IMR-90 (cell line): Measurements from ENCODE around the gene THEM5. TPM values are rescaled to one million over a fixed set of nuclear protein-coding genes. Genes with fewer than 3 reads are reported as not detected.

ENCODE experiments used
- ATAC-seq: fragments of 200-7000 bp; cut with Tn5 transposase; 2 replicates; pipeline ENCODE4 v1.9.1; 2020; ENCODE audit warnings: low read depth, mild to moderate bottlenecking, moderate library complexity
- BruUV-seq: library from RNA; stranded (reverse); fragments of 400-500 nt; replicated peaks from 2 replicates; lab custom pipeline; 2021; lab: Mats Ljungman, UMichigan
- CTCF ChIA-PET: fragments of 300-600 bp; formaldehyde crosslinking; extraction: SDS; loops from one replicate; lab custom pipeline; 2021; ENCODE audit warnings: antibody characterized with exemption; lab: Yijun Ruan, JAX
- POLR2A ChIA-PET: fragments of 300-600 bp; sonication (Branson Sonifier 250); formaldehyde crosslinking; loops from one replicate; lab custom pipeline; 2022; ENCODE audit warnings: antibody characterized with exemption; ENCODE audit not compliant: unreplicated experiment; lab: Charles Lee
- DNase-seq: peaks from one replicate; pipeline ENCODE4 v3.0.0; 2013
- H2AFZ ChIP-seq: replicated peaks from 2 replicates; pipeline ENCODE3; 2013; ENCODE audit warnings: low read length, mild to moderate bottlenecking; ENCODE audit not compliant: poor library complexity
- H2AK5ac ChIP-seq: 2 replicates; pipeline ENCODE4 v1.6.1; 2013; ENCODE audit warnings: low read depth, low read length, inconsistent platforms
- H2AK9ac ChIP-seq: replicated peaks from 2 replicates; pipeline ENCODE3; 2013; ENCODE audit warnings: mild to moderate bottlenecking, low read depth, low read length, moderate library complexity; ENCODE audit not compliant: poor library complexity
- H2BK120ac ChIP-seq: 2 replicates; pipeline ENCODE4 v1.6.1; 2013; ENCODE audit warnings: low read depth, low read length, inconsistent platforms
- H2BK15ac ChIP-seq: 3 replicates; pipeline ENCODE4 v1.6.1; 2013; ENCODE audit warnings: low read depth, low read length, inconsistent platforms
- H2BK20ac ChIP-seq: 2 replicates; pipeline ENCODE4 v1.6.1; 2013; ENCODE audit warnings: low read depth, mild to moderate bottlenecking, inconsistent platforms, low read length, moderate library complexity
- H2BK5ac ChIP-seq: 2 replicates; pipeline ENCODE4 v1.6.1; 2013; ENCODE audit warnings: mild to moderate bottlenecking, low read depth, low read length, inconsistent platforms; ENCODE audit not compliant: poor library complexity, severe bottlenecking
- H3K14ac ChIP-seq: replicated peaks from 2 replicates; pipeline ENCODE4 v1.6.1; 2013; ENCODE audit warnings: low read depth, low read length, inconsistent platforms
- H3K18ac ChIP-seq: 2 replicates; pipeline ENCODE4 v1.6.1; 2013; ENCODE audit warnings: low read depth, low read length, control low read depth
- H3K23ac ChIP-seq: 2 replicates; pipeline ENCODE4 v1.6.1; 2013; ENCODE audit warnings: low read depth, low read length, inconsistent platforms
- H3K27ac ChIP-seq: 2 replicates; pipeline ENCODE4 v1.5.1; 2013; ENCODE audit warnings: mild to moderate bottlenecking, control low read depth, low read length; ENCODE audit not compliant: insufficient read depth
- H3K27me3 ChIP-seq: 2 replicates; pipeline ENCODE4 v1.6.1; 2013; ENCODE audit warnings: low read length; ENCODE audit not compliant: control insufficient read depth, insufficient read depth
- H3K36me3 ChIP-seq: 2 replicates; pipeline ENCODE4 v1.6.1; 2013; ENCODE audit warnings: low read length, mixed read lengths; ENCODE audit not compliant: control insufficient read depth, insufficient read depth
- H3K4ac ChIP-seq: 2 replicates; pipeline ENCODE4 v1.6.1; 2013; ENCODE audit warnings: low read depth, low read length, inconsistent platforms
- H3K4me1 ChIP-seq: 2 replicates; pipeline ENCODE4 v1.6.1; 2013; ENCODE audit warnings: low read length, mixed read lengths; ENCODE audit not compliant: control insufficient read depth, insufficient read depth
- H3K4me2 ChIP-seq: 2 replicates; pipeline ENCODE4 v1.6.1; 2013; ENCODE audit warnings: low read depth, mild to moderate bottlenecking, control low read depth, low read length, moderate library complexity
- H3K4me3 ChIP-seq: 2 replicates; pipeline ENCODE4 v1.5.1; 2013; ENCODE audit warnings: low read depth, mild to moderate bottlenecking, control low read depth, low read length, moderate library complexity; ENCODE audit not compliant: insufficient read depth
- H3K56ac ChIP-seq: 2 replicates; pipeline ENCODE4 v1.6.1; 2013; ENCODE audit warnings: low read length, inconsistent platforms; ENCODE audit not compliant: insufficient read depth; ENCODE audit errors: extremely low read depth
- H3K79me1 ChIP-seq, 2 experiments: 2 replicates each; pipeline ENCODE4 v1.6.1; 2013; ENCODE audit warnings: low read length in 2 of 2, inconsistent platforms in 1 of 2, low read depth in 1 of 2
- H3K9ac ChIP-seq: 2 replicates; pipeline ENCODE4 v1.6.1; 2013; ENCODE audit warnings: low read depth, low read length, control low read depth
- H3K9me1 ChIP-seq: 2 replicates; pipeline ENCODE4 v1.6.1; 2013; ENCODE audit warnings: low read length, inconsistent platforms; ENCODE audit not compliant: insufficient read depth
- H3K9me3 ChIP-seq: 2 replicates; pipeline ENCODE4 v1.6.1; 2013; ENCODE audit warnings: low read length; ENCODE audit not compliant: control insufficient read depth, insufficient read depth
- H4K20me1 ChIP-seq: 2 replicates; pipeline ENCODE4 v1.6.1; 2013; ENCODE audit warnings: low read length, inconsistent platforms; ENCODE audit not compliant: insufficient read depth
- H4K5ac ChIP-seq: 2 replicates; pipeline ENCODE4 v1.6.1; 2013; ENCODE audit warnings: mild to moderate bottlenecking, low read depth, low read length, control low read depth
- H4K8ac ChIP-seq, 2 experiments: 2 replicates each; pipeline ENCODE4 v1.6.1; 2013; ENCODE audit warnings: low read depth in 2 of 2, low read length in 2 of 2, control low read depth in 1 of 2, inconsistent platforms in 1 of 2
- H4K91ac ChIP-seq: 2 replicates; pipeline ENCODE4 v1.6.1; 2013; ENCODE audit warnings: low read depth, low read length, inconsistent platforms; ENCODE audit not compliant: insufficient read depth
- CEBPB ChIP-seq: IDR thresholded peaks from 2 replicates; pipeline ENCODE4 v1.6.1; 2012; ENCODE audit warnings: low read depth, low read length, improper control_type of control experiment
- CHD1 ChIP-seq: IDR thresholded peaks from 2 replicates; pipeline ENCODE4 v1.6.1; 2012; ENCODE audit warnings: low read depth, low read length, improper control_type of control experiment
- FOS ChIP-seq: fragments of 150-350 bp; IDR thresholded peaks from 2 replicates; pipeline ENCODE4 v1.6.1; 2016; ENCODE audit warnings: low read depth, low read length
- MAZ ChIP-seq: IDR thresholded peaks from 2 replicates; pipeline ENCODE4 v1.6.1; 2012; ENCODE audit warnings: low read depth, mild to moderate bottlenecking, low read length, improper control_type of control experiment, moderate library complexity, borderline replicate concordance
- NFE2L2 ChIP-seq: fragments of 150-350 bp; IDR thresholded peaks from 2 replicates; pipeline ENCODE4 v1.6.1; 2016; ENCODE audit warnings: low read depth, mild to moderate bottlenecking, low read length
- POLR2A ChIP-seq: IDR thresholded peaks from 2 replicates; pipeline ENCODE4 v1.6.1; 2012; ENCODE audit warnings: mild to moderate bottlenecking, low read depth, low read length
- RAD21 ChIP-seq: IDR thresholded peaks from 2 replicates; pipeline ENCODE4 v1.6.1; 2012; ENCODE audit warnings: low read length, improper control_type of control experiment
- RCOR1 ChIP-seq: IDR thresholded peaks from 2 replicates; pipeline ENCODE4 v1.6.1; 2012; ENCODE audit warnings: mild to moderate bottlenecking, low read length, improper control_type of control experiment; ENCODE audit not compliant: insufficient replicate concordance
- RFX5 ChIP-seq: IDR thresholded peaks from 2 replicates; pipeline ENCODE4 v1.8.0; 2012; ENCODE audit warnings: low read depth, mild to moderate bottlenecking, low read length, moderate library complexity
- SMC3 ChIP-seq: fragments of 150-350 bp; IDR thresholded peaks from 2 replicates; pipeline ENCODE4 v1.6.1; 2016; ENCODE audit warnings: low read depth, mild to moderate bottlenecking, antibody characterized with exemption, low read length, moderate library complexity
- WGBS, 2 experiments: methylation state at CpG; one replicate each; pipeline versions ENCODE4 v1.1.5 to v1.1.7; 2013; ENCODE audit warnings: missing lambda C conversion rate in 2 of 2; ENCODE audit not compliant: insufficient read length in 1 of 2; ENCODE audit errors: extremely low coverage in 2 of 2; 5-methylcytosine and 5-hydroxymethylcytosine counted together
- dilution Hi-C: fragments of 300-500 bp; cut with HindIII; formaldehyde crosslinking; loops from one replicate; pipeline ENCODE4 v1.14.3; 2018; ENCODE audit warnings: low sequenced_read_pairs; ENCODE audit not compliant: unreplicated experiment
- in situ Hi-C: fragments of 300-500 bp; cut with MboI; formaldehyde crosslinking; loops from 3 replicates; pipeline ENCODE4 v1.14.3; 2019; ENCODE audit warnings: low sequenced_read_pairs, inconsistent platforms, mixed read lengths
- intact Hi-C: fragments of 100-400 bp; cut with micrococcal nuclease; formaldehyde crosslinking; loops from 2 replicates; pipeline ENCODE4 v1.10.0; 2022
- polyA plus RNA-seq, 3 experiments: library from polyadenylated mRNA; depleted of rRNA; stranded (reverse); fragments of >200 nt; gene quantifications; 2 replicates each; pipeline ENCODE4 v1.2.3, GENCODE V29; 2012; ENCODE audit warnings: low replicate concordance in 1 of 3
- total RNA-seq: library from RNA; depleted of rRNA; stranded (reverse); fragments of >200 nt; gene quantifications from 2 replicates; pipeline ENCODE4 v1.2.3, GENCODE V29; 2012
- TF ChIP-seq, protein P1 (sequence below): fragments of 150-350 bp; IDR thresholded peaks from 2 replicates; pipeline ENCODE4 v1.6.1; 2017; ENCODE audit warnings: mild to moderate bottlenecking, antibody characterized with exemption, low read length, low read depth
- TF ChIP-seq, protein P2 (sequence below): conservative IDR thresholded peaks from 2 replicates; pipeline ENCODE4 v1.5.1; 2012; ENCODE audit warnings: mild to moderate bottlenecking, low read depth, low read length, improper control_type of control experiment
- TF ChIP-seq, protein P3 (sequence below): fragments of 150-350 bp; IDR thresholded peaks from 2 replicates; pipeline ENCODE4 v1.6.1; 2016; ENCODE audit warnings: low read depth, mild to moderate bottlenecking, low read length, moderate library complexity, borderline replicate concordance

THEM5 gene
- total and polyA plus RNA-seq, 2 of the 4 experiments (the other 2 are of a cell fraction), result not detected

DNA sequence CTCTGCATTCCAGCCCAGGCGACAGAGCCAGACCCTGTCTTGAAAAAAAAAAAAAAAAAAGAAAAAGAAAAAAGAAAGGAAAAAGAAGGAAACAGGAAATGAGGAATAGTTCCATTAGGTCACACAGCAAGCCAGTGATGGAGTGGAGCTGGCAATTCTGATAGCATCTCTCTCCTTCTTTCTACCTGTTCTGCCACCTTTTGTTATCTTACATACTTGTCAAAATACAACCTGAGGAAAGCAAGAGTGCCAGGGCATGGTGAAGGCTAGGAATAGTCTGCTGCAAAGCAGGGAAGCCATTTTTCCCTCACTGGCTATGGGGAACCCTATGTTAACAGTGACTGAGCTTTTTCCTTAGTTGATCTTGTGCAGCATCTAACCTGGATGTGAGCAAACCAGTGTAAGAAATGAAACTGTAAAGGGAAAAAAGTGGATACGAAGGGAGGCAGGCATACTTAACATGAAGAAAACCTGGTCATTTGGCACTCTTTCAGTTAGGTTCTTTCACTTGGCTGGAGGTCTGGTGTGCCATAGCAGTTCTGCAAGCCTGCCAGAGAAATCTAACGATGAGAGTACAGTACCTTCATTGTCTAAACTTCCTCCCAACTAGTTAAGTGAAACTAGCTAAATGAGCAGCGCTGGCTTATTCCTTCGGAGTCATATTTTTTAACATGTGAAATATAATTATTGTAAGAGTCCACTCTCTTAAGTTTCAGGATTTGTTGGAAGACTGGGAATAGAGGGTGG is 17.9 kb upstream of the THEM5 start:
- intact Hi-C loops, result no loop called here

More for the DNA sequence above, 17.9 kb upstream of the THEM5 start:
- H3K4me1 ChIP-seq, result no peaks in the 10 kb centered on the region
- no peak for ATAC-seq
- H4K91ac ChIP-seq, result no peak overlapping the region
- no TSS peak for BruUV-seq
- H2BK5ac ChIP-seq, result no peak overlapping the region
- in situ Hi-C loops (no loop called here), dilution Hi-C loops (no loop called here)
- H3K36me3 ChIP-seq, result peaks cover 2% of the 10 kb centered on the region; the same call in 1 of the 2 replicates
- H3K4ac ChIP-seq, result no peak overlapping the region
- no peaks in the 10 kb centered on the region for H3K79me1 ChIP-seq
- DNase-seq, result no peak
- H2AFZ ChIP-seq, result no peak overlapping the region
- no peak overlapping the region for H3K27ac ChIP-seq
- no peak for TF ChIP-seq NFE2L2
- TF ChIP-seq CHD1, result no peak
- TF ChIP-seq FOS, result no peak
- TF ChIP-seq, protein P1, sequence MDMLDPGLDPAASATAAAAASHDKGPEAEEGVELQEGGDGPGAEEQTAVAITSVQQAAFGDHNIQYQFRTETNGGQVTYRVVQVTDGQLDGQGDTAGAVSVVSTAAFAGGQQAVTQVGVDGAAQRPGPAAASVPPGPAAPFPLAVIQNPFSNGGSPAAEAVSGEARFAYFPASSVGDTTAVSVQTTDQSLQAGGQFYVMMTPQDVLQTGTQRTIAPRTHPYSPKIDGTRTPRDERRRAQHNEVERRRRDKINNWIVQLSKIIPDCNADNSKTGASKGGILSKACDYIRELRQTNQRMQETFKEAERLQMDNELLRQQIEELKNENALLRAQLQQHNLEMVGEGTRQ, result no peak
- TF ChIP-seq, protein P2, sequence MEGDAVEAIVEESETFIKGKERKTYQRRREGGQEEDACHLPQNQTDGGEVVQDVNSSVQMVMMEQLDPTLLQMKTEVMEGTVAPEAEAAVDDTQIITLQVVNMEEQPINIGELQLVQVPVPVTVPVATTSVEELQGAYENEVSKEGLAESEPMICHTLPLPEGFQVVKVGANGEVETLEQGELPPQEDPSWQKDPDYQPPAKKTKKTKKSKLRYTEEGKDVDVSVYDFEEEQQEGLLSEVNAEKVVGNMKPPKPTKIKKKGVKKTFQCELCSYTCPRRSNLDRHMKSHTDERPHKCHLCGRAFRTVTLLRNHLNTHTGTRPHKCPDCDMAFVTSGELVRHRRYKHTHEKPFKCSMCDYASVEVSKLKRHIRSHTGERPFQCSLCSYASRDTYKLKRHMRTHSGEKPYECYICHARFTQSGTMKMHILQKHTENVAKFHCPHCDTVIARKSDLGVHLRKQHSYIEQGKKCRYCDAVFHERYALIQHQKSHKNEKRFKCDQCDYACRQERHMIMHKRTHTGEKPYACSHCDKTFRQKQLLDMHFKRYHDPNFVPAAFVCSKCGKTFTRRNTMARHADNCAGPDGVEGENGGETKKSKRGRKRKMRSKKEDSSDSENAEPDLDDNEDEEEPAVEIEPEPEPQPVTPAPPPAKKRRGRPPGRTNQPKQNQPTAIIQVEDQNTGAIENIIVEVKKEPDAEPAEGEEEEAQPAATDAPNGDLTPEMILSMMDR, result no peak
- TF ChIP-seq MAZ, result no peak
- TF ChIP-seq POLR2A, result no peak
- TF ChIP-seq RCOR1, result no peak
- no peak for TF ChIP-seq RAD21
- no peak for TF ChIP-seq CEBPB
- TF ChIP-seq SMC3, result no peak
- TF ChIP-seq, protein P3, sequence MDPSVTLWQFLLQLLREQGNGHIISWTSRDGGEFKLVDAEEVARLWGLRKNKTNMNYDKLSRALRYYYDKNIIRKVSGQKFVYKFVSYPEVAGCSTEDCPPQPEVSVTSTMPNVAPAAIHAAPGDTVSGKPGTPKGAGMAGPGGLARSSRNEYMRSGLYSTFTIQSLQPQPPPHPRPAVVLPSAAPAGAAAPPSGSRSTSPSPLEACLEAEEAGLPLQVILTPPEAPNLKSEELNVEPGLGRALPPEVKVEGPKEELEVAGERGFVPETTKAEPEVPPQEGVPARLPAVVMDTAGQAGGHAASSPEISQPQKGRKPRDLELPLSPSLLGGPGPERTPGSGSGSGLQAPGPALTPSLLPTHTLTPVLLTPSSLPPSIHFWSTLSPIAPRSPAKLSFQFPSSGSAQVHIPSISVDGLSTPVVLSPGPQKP, result no peak
- TF ChIP-seq RFX5, result no peak
- no peak overlapping the region for H2BK20ac ChIP-seq
- WGBS, 2 experiments, result 70% methylated on average over 2 of the region's 5 CpGs; no CpG with 5 or more reads in 1 of the 2 experiments
- H3K27me3 ChIP-seq, result no peaks in the 10 kb centered on the region
- H3K9me3 ChIP-seq, result no peaks in the 10 kb centered on the region
- no peaks in the 10 kb centered on the region for H3K9me1 ChIP-seq
- no peak overlapping the region for H3K23ac ChIP-seq
- H3K4me3 ChIP-seq, result no peak overlapping the region
- CTCF ChIA-PET, result no interaction called here
- H4K8ac ChIP-seq, result no peak overlapping the region
- H4K20me1 ChIP-seq, result no peaks in the 10 kb centered on the region
- H4K5ac ChIP-seq, result no peak overlapping the region
- no peak overlapping the region for H2AK5ac ChIP-seq
- no peak overlapping the region for H3K18ac ChIP-seq
- no peak overlapping the region for H3K4me2 ChIP-seq
- no peak overlapping the region for H3K9ac ChIP-seq
- H2AK9ac ChIP-seq, result no peak overlapping the region
- no peak overlapping the region for H2BK15ac ChIP-seq
- POLR2A ChIA-PET, result no interaction called here
- no peak overlapping the region for H3K14ac ChIP-seq
- no peak overlapping the region for H2BK120ac ChIP-seq
- H3K56ac ChIP-seq, result no peak overlapping the region
